ENCODE results near the gene STON2. TPM values are rescaled to one million over a fixed set of nuclear protein-coding genes. Genes with fewer than 3 reads are reported as not detected.
"Not testable (repeated sequence)": the region's sequence is repeated elsewhere in the genome, so short reads cannot be mapped to it uniquely, and the experiment has no call there.

Gene STON2
- total RNA-seq, 1 donor from 2014 or later, result 77.2 TPM

- Mint-ChIP-seq H3K4me3 (ENCODE audit: low read depth) (no peak overlapping the region), H3K27me3 (no peaks in the 10 kb centered on the region), H3K4me1 (ENCODE audit: low read depth) (no peaks in the 10 kb centered on the region), H3K27ac (no peak overlapping the region), H3K9me3 (ENCODE audit: low read depth) (peaks cover 14% of the 10 kb centered on the region), H3K36me3 (ENCODE audit: insufficient read depth) (peaks cover 9% of the 10 kb centered on the region)
- DNase-seq (ENCODE audit: low spot score, unreplicated experiment), result no peak
- no peak for TF ChIP-seq CTCF (IDR thresholded peaks at IDR 0.05; ENCODE audit: unreplicated experiment)
Observed at GRCh38 chr14:81246461-81247270, 153.5 kb downstream of the STON2 start.

- H3K36me3 Mint-ChIP-seq (ENCODE audit: insufficient read depth), result peaks cover 9% of the 10 kb centered on the region
- no peak overlapping the region for H3K27ac Mint-ChIP-seq
- no peak overlapping the region for H3K4me3 Mint-ChIP-seq (ENCODE audit: low read depth)
- H3K27me3 Mint-ChIP-seq, result no peaks in the 10 kb centered on the region
- H3K4me1 Mint-ChIP-seq (ENCODE audit: low read depth), result no peaks in the 10 kb centered on the region
- H3K9me3 Mint-ChIP-seq (ENCODE audit: low read depth), result peaks cover 16% of the 10 kb centered on the region
- no peak for TF ChIP-seq CTCF (IDR thresholded peaks at IDR 0.05; ENCODE audit: unreplicated experiment)
- DNase-seq (ENCODE audit: low spot score, unreplicated experiment), result no peak
Observed at GRCh38 chr14:81245771-81246170, 154.4 kb downstream of the STON2 start.

GRCh38 chr14:81244431-81244830, 155.7 kb downstream of the STON2 start:
- H3K36me3 Mint-ChIP-seq (ENCODE audit: insufficient read depth); H3K27me3 Mint-ChIP-seq; H3K4me1 Mint-ChIP-seq (ENCODE audit: low read depth); H3K4me3 Mint-ChIP-seq (ENCODE audit: low read depth); H3K27ac Mint-ChIP-seq; DNase-seq (ENCODE audit: low spot score, unreplicated experiment): not testable (repeated sequence)
- H3K9me3 Mint-ChIP-seq (ENCODE audit: low read depth), result peaks cover 16% of the 10 kb centered on the region

GRCh38 chr14:81243499-81243898, 156.6 kb downstream of the STON2 start:
- no peaks in the 10 kb centered on the region for H3K27me3 Mint-ChIP-seq
- no peak for TF ChIP-seq CTCF (IDR thresholded peaks at IDR 0.05; ENCODE audit: unreplicated experiment)
- H3K4me3 Mint-ChIP-seq (ENCODE audit: low read depth), result no peak overlapping the region

GRCh38 chr14:81236849-81237248, 163.3 kb downstream of the STON2 start:
- H3K9me3 Mint-ChIP-seq (ENCODE audit: low read depth); DNase-seq (ENCODE audit: low spot score, unreplicated experiment); H3K4me1 Mint-ChIP-seq (ENCODE audit: low read depth); H3K27me3 Mint-ChIP-seq; H3K27ac Mint-ChIP-seq; H3K36me3 Mint-ChIP-seq (ENCODE audit: insufficient read depth); H3K4me3 Mint-ChIP-seq (ENCODE audit: low read depth): not testable (repeated sequence)

More at GRCh38 chr14:81243499-81243898, 156.6 kb downstream of the STON2 start:
- H3K36me3 Mint-ChIP-seq (ENCODE audit: insufficient read depth), result peaks cover 9% of the 10 kb centered on the region
- no peaks in the 10 kb centered on the region for H3K4me1 Mint-ChIP-seq (ENCODE audit: low read depth)
- H3K27ac Mint-ChIP-seq, result no peak overlapping the region
- peaks cover 16% of the 10 kb centered on the region for H3K9me3 Mint-ChIP-seq (ENCODE audit: low read depth)
- DNase-seq (ENCODE audit: low spot score, unreplicated experiment), result no peak

- peaks cover 8% of the 10 kb centered on the region for H3K4me1 Mint-ChIP-seq (ENCODE audit: low read depth)
- no peak overlapping the region for H3K27ac Mint-ChIP-seq
- H3K9me3 Mint-ChIP-seq (ENCODE audit: low read depth), result peaks cover 5% of the 10 kb centered on the region
- no peak for DNase-seq (ENCODE audit: low spot score, unreplicated experiment)
- H3K4me3 Mint-ChIP-seq (ENCODE audit: low read depth), result no peak overlapping the region
- no peak for TF ChIP-seq CTCF (IDR thresholded peaks at IDR 0.05; ENCODE audit: unreplicated experiment)
- no peaks in the 10 kb centered on the region for H3K27me3 Mint-ChIP-seq
- no peaks in the 10 kb centered on the region for H3K36me3 Mint-ChIP-seq (ENCODE audit: insufficient read depth)
Observed at GRCh38 chr14:81236138-81236537, 164.0 kb downstream of the STON2 start.
